Fibroblast of lung (primary cell): ENCODE data around the gene FLNC.

ENCODE experiments used
- CTCF ChIP-seq, 2 donors: IDR thresholded peaks in 1 of 2; conservative IDR thresholded peaks in 1 of 2; 1 replicate in 1 of 2; 2 replicates in 1 of 2; pipeline ENCODE4 v1.5.1; 2011 to 2012; ENCODE audit warnings: low read length in 2 of 2, control low read depth in 1 of 2, inconsistent platforms in 1 of 2, low read depth in 1 of 2, mild to moderate bottlenecking in 1 of 2
- EZH2 ChIP-seq: IDR thresholded peaks from 2 replicates; pipeline ENCODE4 v1.5.1; 2012; ENCODE audit warnings: low read length, control low read depth, mild to moderate bottlenecking; ENCODE audit errors: missing control alignments

- no peak for TF ChIP-seq EZH2
- no peak for TF ChIP-seq CTCF (conservative IDR thresholded peaks at IDR 0.05 in 1 of 2, IDR thresholded peaks at IDR 0.05 in 1 of 2; ENCODE audit: low read depth in 1 of 2, low read length in 2 of 2)
Measured at GRCh38 chr7:128838981-128839731, 8.9 kb downstream of the FLNC start.
